B cell (primary cell): Measurements from ENCODE around the gene ARHGAP4. TPM values are rescaled to one million over a fixed set of nuclear protein-coding genes. Genes with fewer than 3 reads are reported as not detected.

Source experiments
- ATAC-seq: fragments of 200-7000 bp; cut with Tn5 transposase; one replicate; pipeline ENCODE4 v1.10.0; 2021; ENCODE audit warnings: low read depth, mild to moderate bottlenecking, moderate number of reproducible peaks, moderate library complexity
- CTCF ChIA-PET: fragments of 350-600 bp; sonication (Branson Sonifier 250); formaldehyde crosslinking; loops from one replicate; lab custom pipeline; 2021; ENCODE audit warnings: antibody characterized with exemption, inconsistent platforms; lab: Charles Lee
- POLR2A ChIA-PET: fragments of 350-600 bp; sonication (Branson Sonifier 250); formaldehyde crosslinking; loops from one replicate; lab custom pipeline; 2021; ENCODE audit warnings: antibody characterized with exemption; lab: Charles Lee
- DNase-seq: peaks from one replicate; pipeline ENCODE4 v3.0.0; 2013
- H2AFZ ChIP-seq: 2 replicates; pipeline ENCODE4 v1.6.1; 2012; ENCODE audit warnings: mild to moderate bottlenecking, low read depth, low read length; ENCODE audit not compliant: insufficient read depth, poor library complexity, severe bottlenecking
- H3K27ac ChIP-seq, 2 donors: 1 replicate in 1 of 2; 2 replicates in 1 of 2; pipeline ENCODE4 v1.5.1; 2012 to 2013; ENCODE audit warnings: low read length in 2 of 2, mild to moderate bottlenecking in 2 of 2, moderate library complexity in 1 of 2
- H3K27me3 ChIP-seq, 4 experiments: fragments of 200-600 bp in 1 of 4; sonication (generic) in 1 of 4; replicated peaks in 1 of 4; 1 replicate in 2 of 4; 2 replicates in 2 of 4; pipeline versions ENCODE4 v1.6.1 to v1.7.0; 2013 to 2016; ENCODE audit warnings: low read length in 3 of 4, mild to moderate bottlenecking in 2 of 4, mixed read lengths in 1 of 4, moderate library complexity in 1 of 4; ENCODE audit not compliant: insufficient read depth in 4 of 4, control insufficient read depth in 3 of 4; ENCODE audit errors: control extremely low read depth in 1 of 4
- H3K36me3 ChIP-seq, 2 experiments: replicated peaks in 1 of 2; 1 replicate in 1 of 2; 2 replicates in 1 of 2; pipeline versions ENCODE4 v1.6.1 to v1.7.1; 2013; ENCODE audit warnings: low read length in 1 of 2; ENCODE audit not compliant: insufficient read depth in 2 of 2, control insufficient read depth in 1 of 2; ENCODE audit errors: control extremely low read depth in 1 of 2, extremely low read depth in 1 of 2
- H3K4me1 ChIP-seq, 2 donors: fragments of 200-600 bp in 1 of 2; sonication (generic) in 1 of 2; 1 replicate in 1 of 2; 2 replicates in 1 of 2; pipeline versions ENCODE4 v1.5.1 to v1.6.1; 2013 to 2017; ENCODE audit warnings: low read length in 2 of 2; ENCODE audit not compliant: control insufficient read depth in 2 of 2, insufficient read depth in 2 of 2
- H3K4me2 ChIP-seq: replicated peaks from 2 replicates; pipeline ENCODE3; 2012; ENCODE audit warnings: mild to moderate bottlenecking, low read depth, low read length; ENCODE audit not compliant: poor library complexity, severe bottlenecking
- H3K4me3 ChIP-seq, 5 experiments: fragments of 200-600 bp in 1 of 5; sonication (generic) in 1 of 5; 1 replicate in 3 of 5; 2 replicates in 2 of 5; pipeline versions ENCODE4 v1.5.1 to v1.7.0; 2011 to 2016; ENCODE audit warnings: low read length in 4 of 5, mild to moderate bottlenecking in 4 of 5, low read depth in 2 of 5, control low read depth in 1 of 5, moderate library complexity in 1 of 5; ENCODE audit not compliant: insufficient read depth in 1 of 5; ENCODE audit errors: control extremely low read depth in 1 of 5, extremely low read depth in 1 of 5
- H3K79me2 ChIP-seq: fragments of 200-600 bp; sonication (generic); one replicate; pipeline ENCODE4 v1.6.0; 2016; ENCODE audit warnings: low read length; ENCODE audit not compliant: control insufficient read depth, insufficient read depth
- H3K9ac ChIP-seq: fragments of 200-600 bp; sonication (generic); 2 replicates; pipeline ENCODE4 v1.6.1; 2017; ENCODE audit warnings: mild to moderate bottlenecking, low read length, moderate library complexity
- H3K9me3 ChIP-seq, 3 donors: one replicate each; pipeline versions ENCODE4 v1.6.1 to v1.7.1; 2013; ENCODE audit warnings: low read length in 2 of 3; ENCODE audit not compliant: control insufficient read depth in 2 of 3, insufficient read depth in 1 of 3; ENCODE audit errors: control extremely low read depth in 1 of 3
- H4K20me1 ChIP-seq: 2 replicates; pipeline ENCODE4 v1.6.0; 2012; ENCODE audit warnings: mild to moderate bottlenecking, low read length; ENCODE audit not compliant: insufficient read depth, control insufficient read depth, poor library complexity, severe bottlenecking
- H3K27ac Mint-ChIP-seq: one replicate; pipeline ENCODE4 v1.8.0; 2021; ENCODE audit warnings: mixed read lengths
- H3K27me3 Mint-ChIP-seq: one replicate; pipeline ENCODE4 v1.8.0; 2021; ENCODE audit warnings: mixed read lengths
- H3K4me1 Mint-ChIP-seq: one replicate; pipeline ENCODE4 v1.8.0; 2021; ENCODE audit warnings: mixed read lengths
- H3K4me3 Mint-ChIP-seq: one replicate; pipeline ENCODE4 v1.8.0; 2021; ENCODE audit warnings: mixed read lengths
- H3K9me3 Mint-ChIP-seq: one replicate; pipeline ENCODE4 v1.8.0; 2022; ENCODE audit warnings: mixed read lengths; ENCODE audit not compliant: insufficient read depth
- EZH2 ChIP-seq: IDR thresholded peaks from 2 replicates; pipeline ENCODE4 v1.6.1; 2012; ENCODE audit warnings: borderline replicate concordance, low read depth, mild to moderate bottlenecking, moderate library complexity, low read length; ENCODE audit not compliant: insufficient read depth, poor library complexity, severe bottlenecking
- WGBS: methylation state at CpG from one replicate; pipeline ENCODE4 v1.1.5; 2013; ENCODE audit warnings: missing lambda C conversion rate; ENCODE audit not compliant: insufficient coverage; 5-methylcytosine and 5-hydroxymethylcytosine counted together
- intact Hi-C: fragments of 100-400 bp; cut with micrococcal nuclease; formaldehyde crosslinking; loops from one replicate; pipeline ENCODE4 v1.10.0; 2022
- polyA plus RNA-seq: library from polyadenylated mRNA; depleted of rRNA; stranded (reverse); fragments of >200 nt; gene quantifications from 2 replicates; pipeline ENCODE4 v1.2.3, GENCODE V29; 2012
- total RNA-seq, 2 donors: library from RNA; stranded (reverse); fragments of 120-200 nt in 1 of 2; gene quantifications; 1 replicate in 1 of 2; 2 replicates in 1 of 2; pipeline versions ENCODE4 v1.2.3 to v1.2.4, GENCODE V29; 2013 to 2022
- TF ChIP-seq, protein P1 (sequence below): fragments of 200-600 bp; IDR thresholded peaks from one replicate; pipeline ENCODE4 v1.8.0; 2022; ENCODE audit warnings: antibody characterized with exemption, mild to moderate bottlenecking

Gene ARHGAP4
- total and polyA plus RNA-seq, 2 donors (not counting 1 experiment from before 2014, with no cell fraction given), result 242 to 711 TPM

DNA sequence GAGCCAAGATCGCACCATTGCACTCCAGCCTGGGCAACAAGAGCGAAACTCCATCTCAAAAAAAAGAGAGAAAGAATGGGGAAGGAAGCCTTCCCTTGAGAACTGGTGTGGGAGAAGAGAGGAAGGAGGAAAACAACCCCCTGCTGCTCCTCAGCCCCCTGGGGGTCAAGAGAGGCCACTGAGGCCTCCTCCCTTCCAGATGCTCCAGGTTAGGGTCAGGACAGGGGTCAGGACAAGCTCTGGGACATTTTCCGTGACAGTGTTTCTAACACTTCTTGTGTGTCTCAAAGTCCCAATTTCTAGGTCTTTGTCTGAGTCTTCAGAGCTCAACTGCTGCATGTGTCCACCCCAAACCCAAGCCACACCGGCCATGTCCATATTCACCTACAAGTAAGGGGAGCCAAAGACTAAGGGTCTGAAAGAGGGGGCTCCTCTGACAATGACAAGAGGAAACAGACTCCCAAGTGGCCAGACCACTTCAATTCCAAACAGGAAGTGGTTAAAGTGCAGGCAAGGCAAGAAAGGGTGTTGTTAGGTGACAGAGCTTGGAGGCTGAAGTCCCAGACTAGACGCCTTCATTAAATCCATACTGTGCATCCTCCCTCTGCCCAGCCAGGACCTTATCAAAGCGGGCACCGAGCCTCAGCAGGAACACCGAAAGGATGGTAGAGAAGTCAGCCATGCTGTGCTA, 48.3 kb downstream of the ARHGAP4 start:
- Mint-ChIP-seq H3K27ac (no peak overlapping the region), H3K4me1 (peaks cover 19% of the 10 kb centered on the region), H3K27me3 (peaks cover 24% of the 10 kb centered on the region), H3K4me3 (no peak overlapping the region), H3K9me3 (no peaks in the 10 kb centered on the region)
- 96% methylated on average over 3 of the region's 8 CpGs for WGBS
- Histone ChIP-seq H3K27ac (no peak overlapping the region), H3K9me3 (peaks cover 0 to 3% (median 0%) of the 10 kb centered on the region in 3 donors), H3K4me1 (peaks cover 9 to 11% of the 10 kb centered on the region in 2 donors), H3K4me3 (no peak overlapping the region), H3K36me3 (no peaks in the 10 kb centered on the region), H2AFZ (no peak overlapping the region), H3K79me2 (no peaks in the 10 kb centered on the region), H3K27me3 (peaks cover 0 to 42% (median 5%) of the 10 kb centered on the region in 4 experiments), H4K20me1 (no peaks in the 10 kb centered on the region), H3K9ac (no peak overlapping the region), H3K4me2 (no peak overlapping the region)
- intact Hi-C loops, result no loop called here
- TF ChIP-seq EZH2, result no peak
- TF ChIP-seq, protein P1, sequence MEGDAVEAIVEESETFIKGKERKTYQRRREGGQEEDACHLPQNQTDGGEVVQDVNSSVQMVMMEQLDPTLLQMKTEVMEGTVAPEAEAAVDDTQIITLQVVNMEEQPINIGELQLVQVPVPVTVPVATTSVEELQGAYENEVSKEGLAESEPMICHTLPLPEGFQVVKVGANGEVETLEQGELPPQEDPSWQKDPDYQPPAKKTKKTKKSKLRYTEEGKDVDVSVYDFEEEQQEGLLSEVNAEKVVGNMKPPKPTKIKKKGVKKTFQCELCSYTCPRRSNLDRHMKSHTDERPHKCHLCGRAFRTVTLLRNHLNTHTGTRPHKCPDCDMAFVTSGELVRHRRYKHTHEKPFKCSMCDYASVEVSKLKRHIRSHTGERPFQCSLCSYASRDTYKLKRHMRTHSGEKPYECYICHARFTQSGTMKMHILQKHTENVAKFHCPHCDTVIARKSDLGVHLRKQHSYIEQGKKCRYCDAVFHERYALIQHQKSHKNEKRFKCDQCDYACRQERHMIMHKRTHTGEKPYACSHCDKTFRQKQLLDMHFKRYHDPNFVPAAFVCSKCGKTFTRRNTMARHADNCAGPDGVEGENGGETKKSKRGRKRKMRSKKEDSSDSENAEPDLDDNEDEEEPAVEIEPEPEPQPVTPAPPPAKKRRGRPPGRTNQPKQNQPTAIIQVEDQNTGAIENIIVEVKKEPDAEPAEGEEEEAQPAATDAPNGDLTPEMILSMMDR, result no peak
- ATAC-seq (no peak), DNase-seq (no peak)
- ChIA-PET POLR2A (interaction anchor here (0.6 kb wide), 1 partner anchor 290 kb away, joined by 3 read pairs; no protein-coding TSS in a partner anchor), CTCF (no interaction called here)

DNA sequence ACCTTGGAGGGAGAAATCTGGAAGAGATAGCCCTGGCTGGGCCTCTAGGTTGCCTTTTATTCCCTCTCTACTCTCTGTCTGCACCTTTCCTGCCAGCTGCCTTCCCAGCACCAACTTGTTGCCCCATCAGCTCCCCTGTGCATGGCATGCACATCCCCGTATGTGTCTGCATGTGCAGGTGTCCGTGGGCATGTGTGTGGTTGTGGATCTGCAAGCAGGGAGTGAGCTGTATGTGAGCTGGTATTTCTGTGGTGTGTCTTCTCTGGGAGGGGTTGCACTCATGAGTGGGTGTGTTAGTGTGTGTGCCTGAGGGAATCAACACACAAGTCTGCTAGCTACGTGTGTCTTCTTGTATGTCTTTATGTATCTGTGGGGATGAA, 50.0 kb downstream of the ARHGAP4 start:
- no peak for ATAC-seq
- H4K20me1 ChIP-seq, result no peaks in the 10 kb centered on the region
- CTCF ChIA-PET, result interaction anchor here (0.6 kb wide), 1 partner anchor 890 kb away, joined by 3 read pairs; no protein-coding TSS in a partner anchor
- H3K27ac ChIP-seq, result no peak overlapping the region
- H3K9me3 ChIP-seq, result peaks cover 0 to 3% (median 0%) of the 10 kb centered on the region in 3 donors
- peaks cover 21% of the 10 kb centered on the region for H3K27me3 Mint-ChIP-seq
- peaks cover 9 to 11% of the 10 kb centered on the region in 2 donors for H3K4me1 ChIP-seq
- H3K4me3 Mint-ChIP-seq, result no peak overlapping the region
- peaks cover 0 to 37% (median 4%) of the 10 kb centered on the region in 4 experiments for H3K27me3 ChIP-seq
- H3K36me3 ChIP-seq, result no peaks in the 10 kb centered on the region
- peaks cover 18% of the 10 kb centered on the region for H3K4me1 Mint-ChIP-seq
- no peak overlapping the region for H3K4me3 ChIP-seq
- intact Hi-C loops, result no loop called here
- H3K9me3 Mint-ChIP-seq, result no peaks in the 10 kb centered on the region
- H3K4me2 ChIP-seq, result no peak overlapping the region
- DNase-seq, result no peak
- peak overlapping the region; percentile 41 for H3K27ac Mint-ChIP-seq
- 86% methylated on average over 1 of the region's 3 CpGs for WGBS
- no peak overlapping the region for H2AFZ ChIP-seq
- H3K79me2 ChIP-seq, result no peaks in the 10 kb centered on the region
- POLR2A ChIA-PET, result interaction anchor here (0.5 kb wide), 1 partner anchor 69 kb away, joined by 4 read pairs; no protein-coding TSS in a partner anchor
- no peak for TF ChIP-seq EZH2
- TF ChIP-seq, protein P1, result no peak
- H3K9ac ChIP-seq, result no peak overlapping the region
